Breast epithelium (tissue), 3 donors: ENCODE measurements around the gene AZI2.

Source experiments
- CTCF ChIP-seq, 3 donors: fragments of 450-650 bp; IDR thresholded peaks; one replicate each; pipeline ENCODE4 v1.5.1; 2016 to 2017; ENCODE audit warnings: antibody characterized with exemption in 3 of 3, mild to moderate bottlenecking in 3 of 3, moderate library complexity in 3 of 3
- POLR2AphosphoS5 ChIP-seq, 3 donors: sonication (generic); formaldehyde crosslinking; IDR thresholded peaks; one replicate each; pipeline ENCODE4 v1.6.1; 2017; ENCODE audit warnings: antibody characterized with exemption in 3 of 3

DNA sequence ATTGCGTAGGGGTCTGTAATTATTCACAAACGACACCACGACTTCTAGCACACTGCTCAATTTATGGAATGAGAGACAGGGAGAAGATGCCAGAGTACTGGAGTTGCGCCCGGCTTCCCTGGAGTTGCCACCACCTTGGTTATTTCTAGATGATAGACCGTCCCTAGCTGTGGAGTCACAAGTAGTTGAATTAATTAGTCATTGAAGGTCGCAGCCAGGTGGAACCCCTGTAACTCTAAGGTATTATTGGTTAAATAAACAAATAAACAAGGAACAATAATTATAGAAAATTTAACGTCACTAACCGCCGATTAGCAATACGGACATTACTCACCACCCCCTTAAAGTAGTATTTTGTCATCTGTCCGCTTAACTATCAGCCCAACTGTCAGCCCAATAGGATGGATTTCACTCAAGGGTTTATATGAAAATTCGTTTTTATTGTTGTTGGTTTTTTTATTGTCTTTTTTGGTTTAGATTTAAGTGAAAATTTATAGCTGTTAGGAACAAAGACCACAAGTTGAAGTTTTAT is 911 bp upstream of the AZI2 start:
- TF ChIP-seq CTCF (IDR thresholded peaks at IDR 0.05) = no peak
- no peak for TF ChIP-seq POLR2AphosphoS5 (IDR thresholded peaks at IDR 0.05)
